COLO668 (cell line): ENCODE results near the gene TMEM232.
"Not testable (repeated sequence)": the region's sequence is repeated elsewhere in the genome, so short reads cannot be mapped to it uniquely, and the experiment has no call there.

ENCODE experiments used
- DNase-seq: peaks from one replicate; lab custom pipeline; 2025; ENCODE audit not compliant: unreplicated experiment; lab: John Stamatoyannopoulos, UW

TMEM232 gene

DNA sequence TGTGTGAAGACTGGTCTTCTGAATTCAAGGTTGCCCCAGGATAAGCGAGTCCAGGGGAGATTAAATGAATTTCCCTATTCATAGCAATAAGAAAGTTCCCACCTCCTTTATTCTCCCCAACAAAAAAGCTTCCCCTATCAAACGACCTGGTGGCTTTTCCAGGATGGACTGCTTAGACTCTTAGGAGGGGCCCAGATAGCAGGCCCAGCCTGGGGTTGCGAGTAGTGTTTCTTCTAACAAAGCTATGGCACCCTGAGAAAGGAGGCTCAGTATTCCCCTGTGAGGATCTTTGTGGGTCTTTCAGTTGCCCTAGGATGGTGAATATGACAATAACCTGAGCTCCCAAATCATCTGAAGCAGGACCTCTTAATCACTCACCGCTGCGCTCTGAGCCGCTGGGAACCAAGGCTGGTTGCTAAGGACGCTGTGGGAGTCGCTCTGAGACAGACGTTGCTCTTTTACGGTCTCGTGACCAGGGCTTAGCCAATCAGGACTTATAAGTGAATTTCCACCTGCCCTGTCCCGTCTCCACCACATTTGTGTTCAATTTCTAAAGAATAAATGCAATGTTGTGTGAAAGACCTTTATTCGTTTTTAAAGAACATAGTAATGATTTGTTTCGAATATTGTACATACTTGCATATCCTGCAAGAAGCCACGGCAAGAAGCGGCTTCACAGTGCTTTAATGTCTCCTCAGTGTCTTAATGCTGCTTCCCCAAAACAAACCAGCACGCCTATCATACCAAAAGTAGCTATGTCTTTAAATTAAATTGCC, at the start of gene TMEM232:
TSS of gene TMEM232 (minus strand) at position 423 of the 776 bp plus-strand sequence. CDS start 59,319 bp downstream, outside the sequence.
- DNase-seq = no peak

DNA sequence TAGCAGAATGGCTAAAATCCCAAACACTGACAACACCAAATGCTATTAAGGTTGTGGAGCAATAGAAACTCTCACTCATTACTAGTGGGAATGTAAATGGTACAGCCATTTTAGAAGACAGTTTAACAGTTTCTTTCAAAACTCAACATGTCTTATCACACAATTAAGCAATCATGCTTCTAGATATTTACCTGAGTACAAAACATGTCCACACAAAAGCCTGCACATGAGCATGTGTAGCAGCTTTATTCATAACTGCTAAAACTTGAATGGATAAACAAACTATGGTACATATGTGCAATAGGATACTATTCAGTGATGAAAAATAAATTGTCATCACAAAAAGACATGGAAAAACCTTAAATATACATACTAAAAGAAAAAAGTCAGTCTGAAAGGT, 43.8 kb upstream of the TMEM232 start:
- DNase-seq = no peak

DNA sequence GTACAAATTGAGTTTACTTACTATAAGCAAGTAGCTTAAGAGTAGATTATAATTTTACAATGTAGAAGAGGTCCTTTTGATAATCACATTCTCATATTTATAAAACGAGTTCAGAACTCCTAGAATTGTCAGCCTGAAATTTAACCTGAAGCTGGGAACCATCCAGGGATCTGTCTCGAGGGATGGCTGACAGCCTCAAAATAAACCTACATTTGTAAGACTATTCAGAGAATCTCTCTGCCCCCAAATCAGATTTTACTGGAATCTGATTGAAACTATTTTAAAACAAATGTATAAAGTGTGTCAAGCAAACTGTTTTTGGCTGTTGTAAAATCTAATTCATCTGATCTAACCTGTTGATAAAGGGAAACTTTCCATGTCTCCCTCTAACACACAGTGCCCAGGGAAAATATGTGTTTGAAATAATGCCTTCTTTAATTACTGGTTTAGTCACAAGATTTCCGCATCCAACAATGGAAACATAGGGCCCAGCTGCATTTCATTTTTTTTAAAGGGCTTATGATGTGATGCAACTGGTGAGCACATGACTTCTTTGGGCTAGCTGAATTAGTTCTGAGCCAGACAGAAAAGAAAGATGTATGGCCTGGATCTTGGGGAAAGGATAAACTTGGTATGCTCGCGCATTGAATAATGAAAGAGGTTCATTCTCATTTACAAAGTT, 42.7 kb upstream of the TMEM232 start:
- DNase-seq = no peak

DNA sequence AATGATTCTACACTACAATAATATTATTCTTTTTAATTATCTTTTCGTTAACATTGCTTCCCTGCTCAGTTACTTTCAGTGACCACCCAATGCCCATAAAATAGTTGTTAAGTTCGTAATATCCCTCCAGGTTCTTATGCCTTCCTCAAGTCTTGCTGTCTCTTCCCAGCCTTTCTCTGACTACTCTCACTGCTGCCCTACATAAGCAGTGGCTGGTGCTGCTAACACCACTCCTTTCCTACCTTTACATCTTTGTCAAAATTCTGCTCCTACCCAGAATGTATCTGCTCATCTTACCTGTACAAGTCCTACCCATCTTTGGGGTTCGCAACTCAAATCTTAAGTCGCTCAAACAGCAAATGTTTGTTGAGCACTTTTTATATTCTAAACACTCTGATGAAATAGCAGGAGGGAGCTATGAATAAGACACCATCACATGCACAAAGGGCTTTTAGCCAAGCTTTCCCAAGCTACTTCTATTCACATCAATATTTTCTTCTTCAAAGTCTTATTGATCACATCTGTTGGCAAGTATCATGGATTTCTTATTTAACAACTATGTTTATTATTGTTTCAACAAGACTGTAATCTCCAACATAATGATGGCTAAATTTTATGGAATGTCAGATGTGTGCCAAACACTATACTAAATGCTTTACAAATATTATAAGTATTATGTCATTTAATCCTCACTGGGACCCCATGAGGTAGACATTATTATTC, 41.8 kb upstream of the TMEM232 start:
- no peak for DNase-seq

DNA sequence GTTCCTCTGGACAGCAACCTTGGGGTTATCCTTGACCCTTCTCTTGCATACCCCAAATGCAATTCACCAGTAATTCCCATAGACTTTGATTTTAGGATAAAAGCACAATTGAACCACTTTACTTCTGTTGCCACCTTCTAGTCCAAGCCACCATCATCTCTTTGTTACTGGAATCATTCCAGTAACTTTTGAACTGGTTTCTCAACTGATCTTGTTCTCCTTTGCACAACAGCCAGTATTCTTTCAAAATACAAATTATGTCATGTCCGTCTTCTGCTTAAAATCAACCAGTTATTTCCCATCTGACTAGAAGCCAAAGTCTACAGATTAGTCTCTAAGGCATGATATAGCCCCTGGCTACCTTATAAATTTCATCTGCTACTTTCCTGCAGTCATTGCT, 33.7 kb upstream of the TMEM232 start:
- DNase-seq = no peak

DNA sequence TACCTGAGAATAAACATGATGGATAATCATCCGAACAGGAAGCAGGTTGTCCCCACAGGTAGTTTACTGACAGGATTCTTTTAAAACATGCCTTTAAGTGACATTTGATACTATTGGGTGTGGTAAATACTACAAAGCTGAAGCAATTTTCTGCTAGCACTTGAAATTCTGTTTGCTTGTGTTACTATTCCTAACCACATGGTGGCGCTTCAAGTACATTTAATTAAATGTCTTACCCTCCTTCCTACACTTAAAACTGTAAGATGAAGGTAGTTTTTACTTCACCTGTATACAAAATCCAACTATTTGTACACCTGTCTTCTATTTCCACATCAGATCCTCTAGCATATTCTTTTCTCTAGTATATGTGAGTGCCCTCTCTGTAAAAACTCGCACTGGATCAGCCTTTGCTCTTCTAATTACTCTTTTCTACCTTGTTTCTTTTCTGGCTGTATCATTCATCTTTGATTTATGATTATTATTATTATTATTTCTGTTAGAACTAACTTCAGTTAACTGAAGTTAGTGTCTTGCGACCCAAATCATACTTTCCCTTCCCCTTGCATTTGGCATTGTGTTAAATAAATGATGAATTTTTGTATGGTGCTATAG, 30.8 kb upstream of the TMEM232 start:
- peak; percentile 6 for DNase-seq

DNA sequence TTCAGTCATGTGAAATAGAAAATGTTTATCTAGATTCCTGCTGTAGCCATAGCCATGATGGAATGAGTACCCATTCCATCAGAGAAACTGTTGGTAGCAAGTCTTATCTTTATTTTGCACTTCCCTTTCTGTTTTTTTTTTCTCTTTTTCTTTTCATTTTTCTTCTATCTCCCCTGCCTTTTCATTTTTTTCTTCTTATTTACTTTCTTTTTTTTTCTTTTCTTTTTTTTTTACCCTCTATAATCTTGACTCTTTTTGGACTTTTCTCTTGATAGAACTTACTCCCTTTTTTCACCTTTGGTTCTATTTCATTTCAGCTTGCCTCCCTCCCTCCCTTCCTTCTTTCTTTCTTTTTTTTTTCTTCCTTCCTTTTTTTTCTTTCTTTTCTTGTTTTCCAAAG, 27.7 kb upstream of the TMEM232 start:
- no peak for DNase-seq

DNA sequence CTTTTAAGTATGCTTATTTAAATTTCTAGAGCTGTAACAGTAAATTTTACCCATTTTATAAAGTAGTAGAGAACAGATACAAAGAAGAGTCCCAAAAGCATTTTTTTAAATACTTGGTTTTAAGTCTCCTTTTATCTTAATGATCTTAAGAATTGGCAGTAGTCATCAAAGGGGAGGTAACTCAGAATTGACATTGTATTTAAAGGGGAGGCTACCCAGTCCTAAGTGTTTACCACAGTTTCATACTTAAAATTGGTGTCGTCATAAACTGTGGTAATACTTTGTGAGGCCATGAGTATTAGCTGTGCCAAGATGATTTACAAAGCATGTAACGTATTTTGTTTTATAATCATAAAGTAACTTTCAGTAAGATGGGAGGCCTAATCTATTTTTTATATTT, 27.1 kb upstream of the TMEM232 start:
- DNase-seq = no peak

DNA sequence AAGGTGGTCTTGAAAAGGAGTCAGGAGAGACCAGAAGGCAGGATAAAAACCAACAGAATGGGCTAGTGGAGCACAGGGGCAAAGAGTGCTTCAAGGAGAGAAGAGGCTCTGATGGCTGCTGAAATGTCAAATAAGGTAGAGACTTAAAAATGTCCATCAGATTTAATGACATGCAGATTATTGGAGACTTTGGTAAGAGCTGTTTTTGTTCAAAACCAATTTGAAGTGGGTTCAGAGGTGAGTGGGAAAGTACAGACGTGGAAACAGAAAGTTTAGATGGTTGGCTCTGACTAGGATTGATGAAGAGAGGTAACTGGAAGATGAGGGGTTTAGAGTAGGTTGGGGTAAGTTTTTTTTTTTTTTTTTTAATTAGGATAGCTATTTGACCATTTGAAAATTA, 26.5 kb upstream of the TMEM232 start:
- DNase-seq = no peak

DNA sequence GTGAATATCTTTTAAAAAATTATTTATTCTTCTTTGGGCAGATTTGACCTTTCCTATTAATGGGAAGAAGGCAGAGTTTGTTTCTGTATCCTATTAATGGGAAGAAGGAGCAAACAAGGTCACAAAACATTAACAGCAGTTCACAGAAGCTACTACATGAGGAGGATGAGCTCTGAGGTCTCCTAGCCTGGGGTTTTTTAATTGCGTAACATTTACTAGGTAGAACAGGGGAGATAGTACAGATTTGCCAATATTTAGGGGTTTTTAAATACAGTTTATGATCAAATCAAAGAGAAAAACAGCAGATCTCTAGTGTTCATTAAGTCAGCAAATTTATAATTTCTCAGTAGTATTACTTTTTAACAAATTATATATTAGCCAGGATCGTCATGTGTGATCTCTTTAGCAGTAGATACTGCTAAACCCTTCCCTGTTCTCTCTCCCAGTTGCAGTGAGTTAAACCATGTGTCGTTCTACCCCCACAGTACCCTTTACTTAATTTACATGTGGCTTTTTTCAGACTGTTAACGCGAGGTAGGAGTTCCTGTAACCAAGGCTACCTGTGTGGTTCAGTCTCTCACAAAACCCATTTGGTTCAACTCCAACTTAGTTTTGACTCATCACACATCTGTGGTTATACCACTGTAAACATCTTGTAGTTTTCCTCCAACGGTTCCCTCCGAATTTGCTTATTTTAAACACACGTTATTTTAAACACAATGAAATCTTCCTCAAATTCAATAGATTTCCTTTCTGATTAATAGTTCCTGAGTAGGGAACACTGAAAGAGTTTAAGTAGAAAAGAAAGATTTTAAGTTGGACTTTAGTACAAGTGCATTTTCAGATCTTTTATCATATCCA, 25.7 kb upstream of the TMEM232 start:
- DNase-seq = no peak

DNA sequence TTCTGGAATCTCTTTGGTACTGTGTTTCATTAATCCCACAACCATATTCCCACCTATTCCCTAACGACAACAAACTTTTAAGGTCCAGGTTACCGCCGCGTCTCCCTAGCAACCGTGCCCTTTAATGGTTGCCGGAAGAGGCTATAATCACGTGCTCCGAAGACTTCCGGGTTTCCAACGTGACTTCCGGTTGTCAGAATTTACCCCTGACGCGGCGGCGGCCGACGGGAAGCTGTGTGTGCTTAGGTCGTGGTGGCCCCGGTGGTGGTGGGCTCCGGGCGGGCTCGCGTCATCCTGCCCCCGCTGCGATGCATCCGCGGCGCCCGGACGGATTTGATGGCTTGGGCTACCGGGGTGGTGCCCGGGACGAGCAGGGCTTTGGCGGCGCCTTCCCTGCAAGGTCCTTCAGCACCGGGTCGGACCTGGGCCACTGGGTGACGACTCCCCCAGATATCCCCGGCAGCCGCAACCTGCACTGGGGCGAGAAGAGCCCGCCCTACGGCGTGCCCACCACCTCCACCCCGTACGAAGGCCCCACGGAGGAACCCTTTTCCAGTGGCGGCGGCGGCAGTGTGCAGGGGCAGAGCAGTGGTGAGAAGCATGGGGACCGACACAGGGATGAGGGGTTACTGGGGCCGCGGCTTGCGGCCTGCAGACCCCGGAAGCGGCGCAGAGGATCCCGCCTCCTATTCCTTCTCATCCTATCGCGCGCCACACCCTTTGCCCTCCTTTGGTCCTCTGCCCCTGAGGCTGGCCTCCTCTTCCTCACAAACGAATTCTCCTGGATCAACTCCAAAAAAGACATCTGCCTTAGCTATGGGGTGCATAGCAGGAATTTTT, 12.6 kb upstream of the TMEM232 start, which contains the start of gene SLC25A46:
TSS of gene SLC25A46 (plus strand) at position 196 of the 840 bp plus-strand sequence. CDS start at position 309, 113 bp downstream.
- peak; percentile 80 for DNase-seq

DNA sequence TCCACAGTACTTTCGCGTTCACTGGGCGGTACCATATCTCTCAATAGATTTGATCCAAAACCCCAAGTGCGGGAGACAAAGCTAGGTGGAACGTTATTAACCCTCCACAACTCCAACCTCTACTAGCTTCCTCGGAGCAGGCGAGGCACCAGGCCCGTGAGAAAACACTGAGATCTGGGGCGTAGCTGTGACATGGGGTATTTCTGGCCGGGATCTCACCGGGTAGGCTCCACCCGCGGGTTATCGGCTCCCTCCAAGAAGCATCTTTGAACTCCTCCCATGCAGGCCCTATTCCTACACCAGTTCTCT, 12.0 kb upstream of the TMEM232 start:
- no peak for DNase-seq

DNA sequence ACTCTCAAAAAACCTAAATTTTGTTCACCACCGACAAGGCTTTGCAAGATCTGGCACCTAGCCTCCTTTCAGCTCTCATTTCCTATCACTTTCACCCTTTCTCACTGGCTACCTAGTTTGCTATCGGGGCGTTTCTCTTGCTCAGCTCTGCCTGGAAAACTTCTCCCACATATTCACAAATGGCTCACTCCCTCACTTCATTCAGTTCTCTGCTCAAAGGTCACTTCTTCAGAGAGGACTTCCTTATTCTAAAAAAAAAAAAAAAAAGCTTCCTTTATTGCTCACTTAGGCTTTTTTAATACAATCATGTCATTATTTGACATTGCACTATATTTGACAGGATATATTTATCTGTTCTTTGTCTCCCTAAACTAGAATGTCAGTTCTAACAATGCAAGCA, 10.3 kb upstream of the TMEM232 start:
- DNase-seq = no peak

DNA sequence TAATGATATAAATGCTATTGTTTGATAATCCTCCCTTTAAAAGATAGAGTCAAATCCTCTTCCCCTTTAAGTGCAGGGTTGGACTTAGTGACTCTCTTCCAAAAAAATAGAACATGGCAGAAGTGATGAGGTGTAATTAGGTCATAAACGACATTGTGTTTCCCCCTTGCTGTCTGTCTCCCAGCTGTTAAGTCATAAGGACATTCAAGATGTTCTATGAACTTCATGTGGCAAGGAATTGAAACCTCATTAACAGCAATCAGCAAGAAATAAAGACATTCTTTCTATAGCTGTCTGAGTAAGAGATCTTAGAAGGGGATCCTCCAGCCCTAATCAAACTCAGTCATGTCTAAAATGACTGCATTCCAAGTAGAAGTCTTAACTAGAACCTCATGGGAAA, 9.1 kb upstream of the TMEM232 start:
- no peak for DNase-seq

DNA sequence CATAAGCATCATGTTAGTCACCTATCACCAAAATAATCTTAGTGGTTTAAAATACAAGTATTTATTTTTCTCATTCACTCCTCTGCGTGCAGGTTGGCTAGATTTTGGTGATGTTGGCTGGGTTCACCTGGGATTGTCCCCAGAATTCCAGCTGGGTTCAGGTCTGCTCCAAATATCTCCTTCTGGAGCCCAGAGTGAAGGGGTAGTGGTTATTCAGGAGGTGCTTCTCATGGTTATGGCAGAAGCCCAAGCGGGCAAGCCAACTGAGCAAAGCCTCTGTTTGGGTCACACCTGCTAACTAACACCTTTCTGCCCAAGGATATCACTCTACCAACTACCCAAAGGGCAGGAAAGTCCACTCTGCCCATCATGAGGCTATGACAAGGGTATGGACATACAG, 7.6 kb upstream of the TMEM232 start:
- no peak for DNase-seq

DNA sequence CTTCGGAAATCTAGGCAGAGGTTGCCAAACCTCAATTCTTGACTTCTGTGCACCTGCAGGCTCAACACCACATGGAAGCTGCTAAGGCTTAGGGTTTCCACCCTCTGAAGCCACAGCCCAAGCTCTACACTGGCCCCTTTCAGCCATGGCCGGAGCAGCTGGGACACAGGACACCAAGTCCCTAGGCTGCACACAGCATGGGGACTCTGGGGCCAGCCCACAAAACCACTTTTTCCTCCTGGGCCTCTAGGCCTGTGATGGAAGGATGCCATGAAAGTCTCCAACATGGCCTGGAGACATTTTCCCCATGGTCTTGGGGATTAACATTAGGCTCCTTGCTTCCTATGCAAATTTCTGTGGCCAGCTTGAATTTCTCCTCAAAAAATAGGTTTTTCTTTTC, 5.0 kb upstream of the TMEM232 start:
- DNase-seq = not testable (repeated sequence)

DNA sequence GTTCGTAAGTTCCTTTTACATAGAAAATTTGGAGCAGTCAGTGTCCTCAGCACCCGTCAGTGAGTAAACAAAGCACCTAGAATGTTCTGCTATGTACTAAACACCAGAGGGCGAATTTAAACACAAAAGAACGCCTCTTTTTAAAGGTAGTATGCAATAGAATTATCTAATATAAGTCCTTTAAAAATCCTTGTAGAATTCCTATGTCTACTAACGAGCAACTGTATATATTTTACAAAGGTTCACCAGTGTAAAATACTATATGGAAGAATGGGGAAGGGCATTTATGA, 499 bp upstream of the TMEM232 start:
- no peak for DNase-seq

DNA sequence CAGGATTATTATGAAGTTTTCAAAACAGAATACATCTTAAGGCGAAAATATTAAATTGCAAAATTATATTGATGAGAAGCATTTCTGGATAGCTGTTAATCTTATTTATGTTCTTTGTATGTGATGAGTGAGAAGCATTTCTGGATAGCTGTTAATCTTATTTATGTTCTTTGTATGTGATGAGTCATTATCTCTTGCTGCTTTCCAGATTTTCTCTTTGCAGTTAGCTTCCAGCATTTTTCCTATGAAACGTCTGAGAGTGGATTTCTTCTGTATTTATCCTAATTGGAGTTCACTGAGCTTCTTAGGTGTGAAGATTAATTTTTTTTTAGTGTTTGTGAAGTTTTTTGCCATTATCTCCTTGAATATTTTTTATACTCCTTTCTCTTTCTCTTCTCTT, 8.2 kb downstream of the TMEM232 start:
- no peak for DNase-seq

DNA sequence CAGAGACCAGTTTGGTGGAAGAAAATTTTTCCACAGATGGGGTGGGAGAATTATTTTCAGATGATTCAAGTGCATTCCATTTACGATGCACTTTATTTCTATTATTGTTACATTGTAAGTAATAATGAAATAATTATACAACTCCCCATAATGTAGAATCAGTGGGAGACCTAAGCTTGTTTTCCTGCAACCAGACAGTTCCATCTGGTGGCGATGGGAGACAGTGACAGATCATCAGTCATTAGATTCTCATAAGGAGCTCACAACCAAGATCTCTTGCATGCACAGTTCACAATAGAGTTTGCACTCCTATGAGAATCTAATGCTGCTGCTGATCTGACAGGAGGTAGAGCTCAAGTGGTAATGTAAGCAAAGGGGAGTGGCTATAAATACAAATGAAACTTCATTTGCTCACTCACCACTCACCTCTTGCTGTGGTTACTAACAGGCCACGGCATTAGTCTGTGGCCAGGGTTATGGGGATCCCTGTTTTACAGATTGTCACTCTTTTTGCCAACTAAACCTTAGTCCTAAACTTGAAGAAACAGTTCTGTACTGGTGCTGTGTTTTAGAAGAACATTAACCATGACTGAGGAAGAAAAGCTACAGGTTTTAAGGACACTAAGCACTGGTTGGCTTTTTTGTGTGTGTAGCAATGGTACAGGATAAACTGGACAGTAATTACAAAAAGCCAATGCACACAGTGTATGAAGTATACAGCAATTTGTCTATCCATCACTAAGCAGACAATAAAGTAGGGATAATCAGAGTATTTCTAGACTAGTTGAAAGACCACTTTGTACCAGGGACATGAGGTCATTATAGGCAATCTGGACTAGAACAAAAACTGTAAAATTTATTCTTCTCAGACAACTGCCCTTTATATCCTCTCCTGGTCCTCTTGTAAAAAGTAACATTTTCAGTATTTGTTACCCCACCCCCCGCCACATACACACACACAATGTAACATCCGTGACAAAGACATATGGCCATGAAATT, 9.9 kb downstream of the TMEM232 start:
- no peak for DNase-seq
